Left lung (tissue), 14 donors: ENCODE data around the gene FUZ. TPM values are rescaled to one million over a fixed set of nuclear protein-coding genes. Genes with fewer than 3 reads are reported as not detected.

Experiments
- ATAC-seq: fragments of 200-7000 bp; cut with Tn5 transposase; one replicate; pipeline ENCODE4 v1.9.1; 2020; ENCODE audit warnings: moderate library complexity
- DNase-seq, 4 donors: peaks; one replicate each; pipeline ENCODE4 v3.0.0-alpha.2; 2013 to 2020
- H3K27ac ChIP-seq, 2 donors: fragments of 200-600 bp; sonication (generic) in 1 of 2; one replicate each; pipeline versions ENCODE4 v1.5.0 to v1.8.0; 2020 to 2021
- H3K27me3 ChIP-seq, 2 donors: fragments of 200-600 bp; sonication (generic) in 1 of 2; one replicate each; pipeline versions ENCODE4 v1.5.0 to v1.8.0; 2020 to 2021
- H3K36me3 ChIP-seq, 2 donors: fragments of 200-600 bp; sonication (generic) in 1 of 2; one replicate each; pipeline versions ENCODE4 v1.5.0 to v1.8.0; 2020 to 2021
- H3K4me1 ChIP-seq, 2 donors: fragments of 200-600 bp; one replicate each; pipeline ENCODE4 v1.8.0; 2021
- H3K4me3 ChIP-seq, 2 donors: fragments of 200-600 bp; sonication (generic) in 1 of 2; one replicate each; pipeline versions ENCODE4 v1.5.0 to v1.8.0; 2020 to 2021; ENCODE audit warnings: mild to moderate bottlenecking in 1 of 2
- H3K9me3 ChIP-seq, 2 donors: fragments of 200-600 bp; sonication (generic) in 1 of 2; one replicate each; pipeline versions ENCODE4 v1.5.0 to v1.8.0; 2020 to 2021
- intact Hi-C, 2 donors: fragments of 100-400 bp; cut with DNase I; formaldehyde crosslinking; loops; one replicate each; pipeline versions ENCODE4 v1.11.2 to v1.14.2; 2022
- long read RNA-seq, 12 donors: library from polyadenylated mRNA in 2 of 12; unstranded in 2 of 12; transcript quantifications; one replicate each; pipeline ENCODE4 v2.0.0 and lab custom pipeline, GENCODE V29; 2019 to 2026
- polyA plus RNA-seq, 6 donors: library from polyadenylated mRNA; unstranded; fragments of 120-200 nt; gene quantifications; one replicate each; pipeline ENCODE4 v1.2.1, GENCODE V29; 2013; ENCODE audit not compliant: insufficient read length in 6 of 6
- total RNA-seq, 2 donors: library from RNA; stranded (reverse); fragmentation: NEBNext Ultra II Directional; extraction: Animal tissue kit (Norgen Biotek cat#: 25700); gene quantifications; one replicate each; pipeline ENCODE4 v1.2.1, GENCODE V29; 2021
- TF ChIP-seq, protein P1 (sequence below), 2 donors: fragments of 200-600 bp; sonication (generic) in 1 of 2; IDR thresholded peaks; one replicate each; pipeline versions ENCODE4 v1.5.0 to v1.8.0; 2021; ENCODE audit warnings: antibody characterized with exemption in 2 of 2
- donor health status: DM: no; HTN: yes; CAD: no.
- donor health status: DM: no; HTN: no; CAD: no.

The FUZ gene, protein sequence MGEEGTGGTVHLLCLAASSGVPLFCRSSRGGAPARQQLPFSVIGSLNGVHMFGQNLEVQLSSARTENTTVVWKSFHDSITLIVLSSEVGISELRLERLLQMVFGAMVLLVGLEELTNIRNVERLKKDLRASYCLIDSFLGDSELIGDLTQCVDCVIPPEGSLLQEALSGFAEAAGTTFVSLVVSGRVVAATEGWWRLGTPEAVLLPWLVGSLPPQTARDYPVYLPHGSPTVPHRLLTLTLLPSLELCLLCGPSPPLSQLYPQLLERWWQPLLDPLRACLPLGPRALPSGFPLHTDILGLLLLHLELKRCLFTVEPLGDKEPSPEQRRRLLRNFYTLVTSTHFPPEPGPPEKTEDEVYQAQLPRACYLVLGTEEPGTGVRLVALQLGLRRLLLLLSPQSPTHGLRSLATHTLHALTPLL
- total RNA-seq, result 10 to 100 TPM; 15.3 to 19.5 TPM
- 10 to 100 TPM; 23.2 to 31.7 (median 26.6) TPM for polyA plus RNA-seq
- long read RNA-seq, donor 1, transcript FUZ-201 (11 exons, 1,675 nt), result major isoform, 7 of 62 reads
- long read RNA-seq, donor 1, partial matches to known transcripts, result 53 of 62 reads
- long read RNA-seq, donor 1, other reads (novel, unspliced or antisense), result 0 of 62 reads
- long read RNA-seq, donor 2, transcript FUZ-201 (11 exons, 1,675 nt), result major isoform, 7 of 9 reads
- long read RNA-seq, donor 2, partial matches to known transcripts, result 0 of 9 reads
- long read RNA-seq, donor 2, other reads (novel, unspliced or antisense), result 0 of 9 reads
- long read RNA-seq, donor 3, transcript FUZ-201 (11 exons, 1,675 nt), result major isoform, 6 of 24 reads
- long read RNA-seq, donor 3, partial matches to known transcripts, result 9 of 24 reads
- long read RNA-seq, donor 3, other reads (novel, unspliced or antisense), result 8 of 24 reads
- long read RNA-seq, donor 4, partial matches to known transcripts, result 2 of 2 reads
- long read RNA-seq, donor 4, other reads (novel, unspliced or antisense), result 0 of 2 reads
- long read RNA-seq, donor 5, partial matches to known transcripts, result 0 of 4 reads
- long read RNA-seq, donor 5, other reads (novel, unspliced or antisense), result 0 of 4 reads
- long read RNA-seq, donor 6, partial matches to known transcripts, result 0 of 5 reads
- long read RNA-seq, donor 6, other reads (novel, unspliced or antisense), result 0 of 5 reads
- long read RNA-seq, donor 7, partial matches to known transcripts, result 0 of 4 reads
- long read RNA-seq, donor 7, other reads (novel, unspliced or antisense), result 0 of 4 reads
- long read RNA-seq, donor 8, partial matches to known transcripts, result 0 of 7 reads
- long read RNA-seq, donor 8, other reads (novel, unspliced or antisense), result 0 of 7 reads
- long read RNA-seq, donor 9, result 0 reads
- long read RNA-seq, donor 10, partial matches to known transcripts, result 0 of 2 reads
- long read RNA-seq, donor 10, other reads (novel, unspliced or antisense), result 1 of 2 reads
- long read RNA-seq, donor 11, result 0 reads
- long read RNA-seq, donor 12, partial matches to known transcripts, result 0 of 4 reads
- long read RNA-seq, donor 12, other reads (novel, unspliced or antisense), result 0 of 4 reads

DNA sequence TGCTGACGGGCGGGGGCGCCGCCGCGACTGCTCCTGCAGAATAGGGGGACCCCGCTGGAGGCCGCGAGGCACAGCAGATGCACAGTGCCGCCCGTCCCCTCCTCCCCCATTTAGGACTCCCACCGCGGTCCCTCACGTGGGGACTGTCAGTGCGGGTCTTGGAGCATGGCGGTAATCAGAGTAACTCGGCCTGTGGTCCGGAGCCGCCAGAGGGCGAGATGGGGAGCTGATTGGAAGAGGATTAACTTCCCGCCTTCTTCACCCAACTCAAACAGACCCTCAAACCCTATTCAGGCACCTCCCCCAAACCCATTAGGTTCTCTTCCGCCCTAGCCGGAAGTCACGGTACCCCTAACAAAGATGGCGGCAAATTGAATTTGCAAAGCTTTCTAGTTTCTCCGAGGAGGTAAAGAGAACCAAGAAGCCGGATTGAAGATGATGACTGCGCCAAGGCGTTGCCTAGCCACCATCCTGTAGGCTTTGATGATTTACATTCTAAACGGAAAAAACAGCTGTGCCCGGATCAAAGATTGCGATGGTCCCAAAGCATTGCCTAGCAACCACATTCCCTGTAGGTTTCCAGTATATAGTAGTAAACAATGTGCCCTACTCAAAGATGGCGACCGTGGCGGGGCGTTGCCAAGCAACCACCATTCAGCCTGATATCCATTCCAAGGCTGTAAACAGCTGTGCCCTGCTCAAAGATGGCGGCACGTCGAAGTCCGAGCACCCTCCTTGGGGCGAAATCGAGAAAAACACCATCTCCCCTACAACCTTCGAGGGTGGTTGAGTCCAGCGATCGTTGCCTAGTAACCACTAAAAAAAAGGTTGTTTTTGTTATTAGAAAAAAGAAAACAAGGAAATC, at the start of gene FUZ:
FUZ (minus strand) TSS at position 296 of the 865 bp plus-strand sequence; CDS start at position 110, 186 bp downstream.
- ATAC-seq (peak; percentile 68), DNase-seq (peak; percentile 97 to 99 (median 98))
- peak within 1 kb of the TSS; percentile 91 to 95 for H3K27ac ChIP-seq
- no peaks in the 10 kb centered on the region for H3K9me3 ChIP-seq
- H3K36me3 ChIP-seq, result no peaks in the 10 kb centered on the region
- TF ChIP-seq, protein P1, sequence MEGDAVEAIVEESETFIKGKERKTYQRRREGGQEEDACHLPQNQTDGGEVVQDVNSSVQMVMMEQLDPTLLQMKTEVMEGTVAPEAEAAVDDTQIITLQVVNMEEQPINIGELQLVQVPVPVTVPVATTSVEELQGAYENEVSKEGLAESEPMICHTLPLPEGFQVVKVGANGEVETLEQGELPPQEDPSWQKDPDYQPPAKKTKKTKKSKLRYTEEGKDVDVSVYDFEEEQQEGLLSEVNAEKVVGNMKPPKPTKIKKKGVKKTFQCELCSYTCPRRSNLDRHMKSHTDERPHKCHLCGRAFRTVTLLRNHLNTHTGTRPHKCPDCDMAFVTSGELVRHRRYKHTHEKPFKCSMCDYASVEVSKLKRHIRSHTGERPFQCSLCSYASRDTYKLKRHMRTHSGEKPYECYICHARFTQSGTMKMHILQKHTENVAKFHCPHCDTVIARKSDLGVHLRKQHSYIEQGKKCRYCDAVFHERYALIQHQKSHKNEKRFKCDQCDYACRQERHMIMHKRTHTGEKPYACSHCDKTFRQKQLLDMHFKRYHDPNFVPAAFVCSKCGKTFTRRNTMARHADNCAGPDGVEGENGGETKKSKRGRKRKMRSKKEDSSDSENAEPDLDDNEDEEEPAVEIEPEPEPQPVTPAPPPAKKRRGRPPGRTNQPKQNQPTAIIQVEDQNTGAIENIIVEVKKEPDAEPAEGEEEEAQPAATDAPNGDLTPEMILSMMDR (IDR thresholded peaks at IDR 0.05), result no peak
- no peaks in the 10 kb centered on the region for H3K27me3 ChIP-seq
- intact Hi-C loops, result no loop called here
- H3K4me3 ChIP-seq, result peak within 1 kb of the TSS; percentile 54 to 65
- peaks cover 7 to 19% of the 10 kb centered on the region in 2 donors for H3K4me1 ChIP-seq

DNA sequence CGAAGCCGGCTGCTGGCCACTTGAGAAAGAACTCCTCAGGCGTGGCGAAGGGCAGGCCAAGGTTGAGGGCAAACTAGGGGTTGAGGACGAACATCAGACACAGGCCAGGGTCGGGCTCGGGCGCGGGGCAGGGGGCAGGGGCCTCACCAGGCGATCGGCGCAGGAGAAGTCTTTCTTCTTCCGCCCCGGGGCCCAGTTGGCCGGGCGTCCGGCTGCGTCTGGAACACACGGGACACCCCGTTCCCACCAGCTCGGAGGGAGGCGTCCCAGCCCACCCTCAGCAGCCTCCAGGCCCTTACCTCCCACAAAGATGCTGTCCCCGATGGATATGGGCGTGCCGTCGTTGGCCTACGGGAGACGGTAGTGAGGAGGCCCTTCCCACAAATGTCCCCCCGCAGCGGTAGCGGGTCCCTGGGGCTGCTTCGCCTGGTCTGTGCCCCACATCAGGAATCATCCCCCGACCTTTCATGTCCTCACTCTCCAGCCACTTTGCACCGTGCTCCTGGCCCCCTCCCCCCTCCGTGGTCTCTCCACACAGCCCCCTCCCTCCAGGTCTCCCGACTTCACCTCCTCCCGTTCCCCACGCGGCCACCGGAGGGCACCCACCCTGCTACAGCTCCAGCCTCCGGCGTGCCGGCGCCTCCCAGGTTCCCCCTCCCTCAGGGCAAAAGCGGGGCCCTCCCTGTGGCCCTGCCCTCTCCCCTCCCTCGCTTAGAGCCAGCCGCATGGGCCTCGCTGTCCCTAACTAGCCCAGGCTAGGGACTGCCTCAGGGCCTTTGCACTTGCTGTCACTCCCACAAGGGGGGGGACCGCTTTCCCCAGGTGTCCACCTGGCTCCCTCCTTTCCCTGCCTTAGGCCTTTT, 49.5 kb upstream of the FUZ start:
- TF ChIP-seq, protein P1 (IDR thresholded peaks at IDR 0.05), result no peak
- Histone ChIP-seq H3K9me3 (no peaks in the 10 kb centered on the region), H3K36me3 (peaks cover 0 to 74% of the 10 kb centered on the region in 2 donors), H3K4me3 (no peak overlapping the region), H3K27ac (no peak overlapping the region), H3K4me1 (peaks cover 18 to 25% of the 10 kb centered on the region in 2 donors), H3K27me3 (no peaks in the 10 kb centered on the region)
- intact Hi-C loops, result no loop called here
- DNase-seq (peak in 2 of 4 donors; percentile 36 to 80), ATAC-seq (no peak)

DNA sequence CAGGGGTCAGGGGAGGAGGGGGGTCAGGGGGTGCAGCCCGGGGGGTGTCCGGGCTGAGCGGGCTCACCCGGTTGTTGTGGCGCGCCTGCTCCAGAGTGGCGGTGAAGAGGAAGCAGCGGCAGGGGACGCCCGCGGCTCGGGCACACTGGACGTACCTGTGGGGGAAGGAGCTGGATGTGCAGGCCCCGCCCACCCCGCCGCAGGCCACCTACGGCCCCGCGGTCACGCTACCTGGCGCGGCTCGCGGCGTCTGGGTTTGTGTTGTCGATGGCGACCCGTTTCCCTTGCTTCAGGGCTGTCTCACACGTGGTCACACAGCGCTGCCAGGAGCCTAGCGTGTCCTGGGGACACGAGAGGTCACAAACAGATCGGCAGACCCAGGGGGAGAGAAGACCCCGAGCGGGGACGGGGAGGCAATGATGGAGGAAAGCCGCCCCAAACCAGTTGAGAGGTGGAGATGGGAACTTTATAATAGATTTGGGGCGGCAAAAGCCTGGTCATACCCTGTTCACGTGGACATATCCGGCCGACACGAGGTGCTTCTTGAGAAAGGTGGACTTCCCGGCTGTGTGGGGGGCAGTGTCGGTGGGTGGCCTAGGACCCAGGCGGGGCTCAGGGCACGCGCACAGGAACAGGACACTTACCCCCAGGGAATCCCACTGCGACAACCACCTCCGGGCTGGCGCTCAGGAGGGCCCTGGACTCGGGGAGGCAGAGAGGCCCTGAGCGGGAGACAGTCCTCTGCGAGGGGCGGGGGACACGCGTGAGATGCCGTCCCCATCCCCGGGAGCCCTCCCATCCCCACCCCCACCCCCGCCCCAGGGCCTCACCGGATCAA, 48.7 kb upstream of the FUZ start:
- ATAC-seq (no peak), DNase-seq (peak in 2 of 4 donors; percentile 36 to 79)
- H3K4me1 ChIP-seq, result peaks cover 18 to 23% of the 10 kb centered on the region in 2 donors
- no peak overlapping the region for H3K4me3 ChIP-seq
- TF ChIP-seq, protein P1 (IDR thresholded peaks at IDR 0.05), result no peak
- H3K27me3 ChIP-seq, result no peaks in the 10 kb centered on the region
- intact Hi-C loops, result no loop called here
- H3K27ac ChIP-seq, result no peak overlapping the region
- peaks cover 0 to 83% of the 10 kb centered on the region in 2 donors for H3K36me3 ChIP-seq
- no peaks in the 10 kb centered on the region for H3K9me3 ChIP-seq
